GM21390 (cell line): ENCODE results near the gene CD300LF.

ENCODE experiments used
- ATAC-seq: cut with Tn5 transposase; IDR thresholded peaks from one replicate; pipeline ENCODE4 v1.9.1; 2021; ENCODE audit not compliant: unreplicated experiment

Gene CD300LF

DNA sequence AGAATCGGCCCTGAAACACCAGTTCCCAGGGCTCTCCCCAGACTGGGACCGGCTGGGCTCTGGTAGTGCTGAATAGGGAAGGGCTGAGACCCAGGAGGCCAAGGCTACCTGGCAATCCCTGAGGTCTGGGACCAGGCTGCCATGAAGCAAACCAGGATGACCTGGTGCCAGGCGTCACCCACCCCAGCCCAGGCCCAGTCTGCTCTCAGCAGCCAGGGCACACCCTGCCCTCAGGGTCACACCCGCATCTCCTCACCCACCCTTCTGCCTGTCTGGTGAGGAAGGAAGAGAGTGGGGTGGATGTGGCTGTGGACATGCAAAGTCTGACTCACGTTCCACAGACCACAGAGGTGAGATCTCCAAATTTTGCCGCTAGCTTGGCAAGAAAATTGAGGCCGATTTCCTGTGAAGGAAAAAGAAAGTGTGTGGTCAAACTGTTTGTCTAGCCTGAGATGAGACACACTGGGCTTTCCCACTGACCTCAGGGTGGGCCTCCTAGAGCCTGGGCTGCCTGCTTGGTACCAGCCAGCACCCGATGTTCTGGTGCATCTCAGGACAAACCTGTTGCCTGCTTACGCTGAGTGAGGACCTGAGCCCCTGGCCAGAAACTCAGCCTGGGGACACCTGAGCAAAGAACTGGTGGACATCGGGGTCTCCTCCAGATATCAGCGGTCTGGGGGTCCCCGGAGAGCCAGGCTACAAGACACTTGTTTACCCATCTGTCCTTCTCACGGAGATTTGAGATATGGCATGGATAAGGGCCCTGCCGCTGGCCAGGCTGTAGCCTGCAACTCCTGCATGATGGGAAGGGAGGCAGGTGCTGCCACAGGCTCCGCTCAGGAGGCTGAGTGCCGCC is 18.0 kb upstream of the CD300LF start:
- ATAC-seq: no peak

DNA sequence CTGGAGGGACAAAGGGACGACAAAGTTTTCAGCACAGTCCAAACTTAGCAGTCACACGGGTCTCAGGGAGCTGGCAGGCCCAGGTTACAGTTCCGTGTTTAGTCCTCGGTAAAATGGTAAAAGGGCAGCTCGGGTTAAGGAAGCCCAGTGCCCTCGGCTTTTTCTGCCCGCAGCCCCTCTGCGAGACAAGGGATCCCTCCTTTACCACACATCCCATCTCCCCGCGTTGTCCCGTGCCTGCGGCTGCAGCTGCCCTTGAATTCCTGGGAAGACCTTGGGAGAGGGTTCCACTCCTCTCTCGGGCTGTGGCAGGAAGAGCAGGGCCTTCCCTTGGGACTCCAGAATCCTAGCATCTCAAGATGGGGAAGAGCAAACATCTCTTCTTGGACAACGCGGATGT is 17.1 kb upstream of the CD300LF start:
- no peak for ATAC-seq

DNA sequence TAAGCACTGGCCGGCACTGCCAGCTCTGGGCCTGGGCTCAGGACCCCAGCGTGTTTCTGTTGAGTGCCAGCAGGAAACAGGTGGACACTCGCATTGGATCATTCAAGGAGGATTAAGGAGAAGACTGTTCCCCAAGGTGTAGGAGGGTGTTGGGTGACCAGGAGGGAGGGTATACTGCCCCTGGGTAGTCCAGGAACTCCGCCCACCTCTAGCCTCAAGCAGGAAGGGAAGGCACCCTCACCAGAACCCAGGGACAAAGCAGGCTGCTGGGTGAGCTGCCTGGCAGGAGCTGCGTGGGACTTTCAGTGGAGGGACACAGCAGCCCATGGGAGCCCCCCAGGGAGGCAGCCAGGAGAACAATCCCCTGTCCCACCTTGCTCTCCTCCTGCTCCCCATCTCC is 16.6 kb upstream of the CD300LF start:
- ATAC-seq: no peak

DNA sequence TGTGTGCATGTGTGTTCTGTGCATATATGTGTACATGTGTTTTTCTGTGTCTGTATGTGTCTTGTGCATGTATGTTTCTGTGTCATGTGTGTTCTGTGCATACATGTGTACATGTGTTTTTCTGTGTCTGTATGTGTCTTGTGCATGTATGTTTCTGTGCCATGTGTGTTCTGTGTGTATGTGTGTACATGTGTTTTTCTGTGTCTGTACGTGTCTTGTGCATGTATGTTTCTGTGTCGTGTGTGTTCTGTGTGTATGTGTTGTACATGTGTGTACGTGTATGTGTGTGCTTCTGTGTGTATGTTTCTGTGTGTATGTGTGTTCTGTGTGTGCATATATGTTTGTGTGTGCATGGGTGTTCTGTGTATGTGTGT is 16.0 kb upstream of the CD300LF start:
- no peak for ATAC-seq

DNA sequence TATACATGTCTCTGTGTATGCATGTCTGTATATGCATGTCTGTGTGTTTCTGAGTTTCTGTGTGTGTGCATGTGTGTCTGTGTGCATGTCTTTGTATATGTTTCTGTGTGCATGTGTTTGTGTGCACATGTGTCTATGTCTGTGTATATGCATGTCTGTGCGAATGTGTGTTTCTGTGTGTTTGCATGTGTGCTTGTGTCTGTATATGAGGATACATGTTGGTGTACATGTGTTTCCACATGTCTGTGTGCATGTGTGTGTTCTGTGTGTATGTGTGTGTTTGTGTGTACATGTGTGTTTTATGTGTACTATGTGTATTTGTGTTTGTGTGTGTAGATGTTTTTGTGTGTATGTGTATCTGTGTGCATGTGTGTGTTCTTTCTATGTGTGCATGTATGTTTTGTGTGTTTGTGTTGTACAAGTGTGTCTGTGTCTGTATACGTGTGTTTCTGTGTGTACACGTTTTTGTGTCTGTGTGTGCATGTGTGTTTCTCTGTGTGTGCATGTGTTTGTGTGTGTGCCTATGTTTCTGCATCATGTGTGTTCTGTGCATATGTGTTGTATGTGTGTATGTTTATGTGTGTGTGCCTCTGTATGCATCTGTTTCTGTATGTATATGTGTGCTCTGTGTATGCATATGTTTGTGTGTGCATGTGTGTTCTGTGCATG is 15.4 kb upstream of the CD300LF start:
- no peak for ATAC-seq

DNA sequence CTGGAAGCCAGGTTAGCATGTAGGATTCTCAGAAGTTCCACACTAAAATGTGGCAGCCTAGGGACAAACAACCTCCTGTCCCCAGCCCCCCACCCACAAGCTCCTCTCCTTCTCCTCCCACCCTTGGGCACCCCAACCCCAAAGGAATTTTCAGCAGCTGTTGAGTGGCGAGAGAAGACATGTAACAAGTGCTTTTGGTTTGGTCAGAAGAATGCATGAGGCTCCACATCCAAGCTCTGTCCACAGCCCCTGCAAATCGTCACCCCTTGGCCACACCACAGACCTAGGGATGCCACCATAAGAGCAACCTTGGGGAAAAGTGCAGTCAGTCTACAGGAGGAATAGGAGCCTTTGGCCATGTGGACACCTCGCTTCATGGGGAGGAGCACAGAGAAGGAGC is 12.4 kb upstream of the CD300LF start:
- ATAC-seq: no peak

DNA sequence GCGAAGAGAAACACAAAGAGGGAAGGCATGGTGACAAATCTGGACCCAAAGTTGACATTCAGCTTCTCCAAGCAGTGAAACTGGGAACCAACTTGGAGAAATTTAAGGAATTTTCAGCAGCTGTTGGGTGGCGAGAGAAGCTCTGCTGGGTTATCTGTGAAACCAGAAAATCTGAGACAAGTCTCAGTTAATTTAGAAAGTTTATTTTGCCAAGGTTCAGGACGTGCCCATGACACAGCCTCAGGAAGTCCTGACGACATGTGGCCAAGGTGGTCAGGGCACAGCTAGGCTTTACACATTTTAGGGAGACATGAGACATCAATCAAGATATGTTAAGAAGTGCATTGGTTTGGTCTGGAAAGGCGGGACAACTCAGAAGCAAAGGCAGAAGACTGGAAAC is 11.2 kb upstream of the CD300LF start:
- no peak for ATAC-seq

DNA sequence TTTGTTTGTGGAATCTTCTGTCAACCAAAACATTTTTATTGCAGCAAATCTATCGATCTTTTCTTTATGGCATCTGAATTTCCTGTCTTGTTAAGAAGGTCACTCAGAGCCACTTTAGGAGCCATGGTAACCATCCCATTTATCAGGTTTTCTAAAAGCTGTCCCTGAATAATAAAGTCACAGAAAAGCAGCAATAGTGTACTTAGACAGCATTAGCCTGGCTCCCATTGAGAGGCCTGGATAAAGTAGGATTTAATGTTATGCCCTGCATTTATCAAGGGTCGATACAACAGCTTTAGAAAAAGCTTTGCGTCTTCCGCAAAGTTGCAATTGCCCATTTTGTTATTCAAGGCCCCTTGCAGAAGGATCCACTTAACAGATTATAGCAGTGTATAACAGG is 10.1 kb upstream of the CD300LF start:
- no peak for ATAC-seq

DNA sequence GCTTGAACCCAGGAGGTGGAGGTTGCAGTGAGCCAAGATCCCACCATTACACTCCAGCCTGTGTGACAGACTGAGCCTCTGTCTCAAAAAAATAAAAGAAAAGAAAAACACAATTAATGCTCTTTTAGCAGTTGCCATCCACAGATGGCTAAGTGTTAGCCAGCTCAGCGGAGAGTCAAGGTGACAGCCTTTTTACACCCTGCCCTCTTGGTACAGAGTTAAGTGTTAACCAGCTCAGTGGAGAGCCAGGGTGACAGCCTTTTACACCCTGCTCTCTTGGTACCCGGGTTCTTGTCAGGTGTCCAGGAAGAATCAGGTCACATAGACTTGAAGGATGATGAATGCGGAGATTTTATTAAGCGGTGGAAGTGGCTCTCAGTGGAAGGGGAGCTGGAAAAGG is 7.8 kb upstream of the CD300LF start:
- no peak for ATAC-seq

DNA sequence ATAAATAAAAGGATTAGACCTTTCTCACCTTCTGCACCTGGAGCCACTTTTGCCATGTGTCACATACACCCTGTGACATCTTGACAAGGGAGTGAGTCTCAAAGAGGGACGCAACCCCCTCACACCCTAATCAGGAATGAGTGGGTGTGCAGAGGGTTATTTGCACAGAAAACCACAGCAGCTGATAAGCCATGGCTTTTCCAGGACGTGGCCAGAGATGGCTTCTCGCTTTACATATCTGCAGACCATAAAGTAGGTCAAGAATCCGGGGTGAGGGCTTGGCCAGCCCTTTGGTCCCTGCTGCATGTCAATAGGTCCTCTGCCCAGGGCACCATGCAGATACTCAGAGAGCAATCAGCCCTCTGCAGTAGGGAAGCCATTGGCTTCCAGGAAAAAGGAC is 2.4 kb upstream of the CD300LF start:
- no peak for ATAC-seq

DNA sequence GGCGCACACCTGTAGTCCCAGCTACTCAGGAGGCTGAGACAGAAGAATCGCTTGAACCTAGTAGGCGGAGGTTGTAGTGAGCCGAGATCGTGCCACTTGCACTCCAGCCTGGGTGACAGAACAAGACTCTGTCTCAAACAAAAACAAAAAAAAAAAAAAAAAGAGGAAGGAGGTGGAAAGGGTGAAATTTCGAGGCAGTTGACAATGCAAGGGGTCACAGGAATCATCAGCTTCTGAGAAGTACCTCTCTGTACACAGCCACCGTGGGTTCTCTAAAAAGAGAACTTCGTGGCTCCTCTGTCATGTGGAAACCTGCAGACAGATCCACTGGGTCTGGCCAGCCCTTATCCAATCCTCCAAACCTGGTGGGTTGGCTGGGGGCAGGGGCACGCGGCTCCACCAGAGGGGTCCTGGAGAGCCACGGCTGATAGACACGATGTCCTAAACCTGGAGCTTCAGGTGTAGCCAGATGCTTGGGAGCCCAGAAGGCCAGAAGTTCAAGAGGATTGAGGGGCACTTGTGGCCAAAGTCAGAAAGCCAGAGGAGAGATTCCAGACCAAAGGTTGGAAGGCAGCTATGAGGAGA is 540 bp upstream of the CD300LF start:
- no peak for ATAC-seq

DNA sequence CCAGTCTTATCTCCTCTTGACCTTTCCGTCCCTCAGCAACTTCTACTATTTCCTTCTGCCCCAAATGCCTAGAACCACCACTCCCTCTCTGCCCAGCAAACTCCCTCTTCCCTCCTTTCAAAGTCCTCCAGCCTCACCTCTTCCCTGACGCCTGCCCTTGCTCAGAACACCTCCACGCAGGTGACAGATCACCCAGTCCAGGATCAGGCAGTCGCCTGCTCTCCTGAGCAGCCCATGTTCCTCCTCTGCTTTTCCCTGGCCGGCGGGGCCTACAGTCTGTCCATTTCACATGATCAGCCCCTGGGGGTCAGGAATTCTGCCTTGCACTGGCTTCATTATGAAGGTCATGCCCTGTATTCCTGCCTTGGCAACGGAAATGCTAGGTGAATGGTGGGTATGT is 422 bp downstream of the CD300LF start:
- no peak for ATAC-seq

DNA sequence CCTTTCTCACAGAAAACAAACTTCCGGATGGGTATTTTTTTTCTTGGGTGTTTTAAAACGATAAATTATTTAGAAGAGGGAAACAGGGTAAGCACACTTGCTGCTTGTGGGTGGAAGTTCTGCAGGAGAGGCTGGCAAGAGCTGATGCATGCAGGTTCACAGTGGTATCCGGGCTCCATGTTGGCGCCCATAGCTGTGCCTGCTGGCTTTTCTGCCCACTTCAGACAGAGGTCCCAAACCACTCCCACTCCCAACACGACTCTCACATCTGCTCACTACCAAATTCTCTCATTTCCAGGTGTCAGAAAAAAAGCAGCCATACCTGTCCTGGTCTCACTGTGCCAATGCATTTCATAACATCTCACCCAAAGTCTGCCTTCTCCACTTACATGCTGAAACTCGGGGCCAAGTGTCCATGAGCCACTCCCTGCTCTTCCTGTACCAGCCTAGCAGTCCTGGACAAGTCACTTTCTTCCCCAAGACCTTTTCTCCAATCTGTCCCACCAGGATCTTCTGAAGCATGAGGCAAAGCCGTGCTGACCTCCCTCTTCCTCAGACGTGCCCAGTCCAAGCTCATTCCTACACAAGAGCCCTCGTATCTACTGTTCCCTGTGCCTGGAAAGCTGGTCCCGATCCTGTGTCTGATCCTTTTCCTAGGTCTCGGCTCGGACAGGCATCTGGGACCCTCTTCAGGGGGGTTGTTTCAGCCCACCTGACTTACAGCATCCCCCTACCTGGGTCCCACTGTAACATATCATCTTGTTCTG is 1.5 kb downstream of the CD300LF start:
- ATAC-seq: no peak

DNA sequence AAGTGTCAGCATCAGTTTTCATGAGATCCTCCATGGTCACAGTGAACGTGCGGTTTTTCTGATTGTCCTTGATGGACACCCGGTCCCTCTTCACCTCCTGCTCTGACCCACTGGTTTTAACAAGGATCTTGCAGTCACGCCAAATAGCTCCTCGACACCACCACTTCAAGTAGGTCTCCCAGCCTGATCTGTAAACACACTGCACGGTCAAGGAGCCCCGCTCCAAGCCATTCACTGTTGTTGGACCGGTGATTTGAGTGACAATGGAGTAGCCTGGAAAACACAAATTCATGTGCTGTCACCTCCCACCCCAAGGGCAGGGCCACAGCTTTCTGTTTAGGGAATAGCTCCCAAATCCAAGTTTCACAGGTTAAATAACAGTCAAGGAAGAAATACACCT is 8.2 kb downstream of the CD300LF start:
- ATAC-seq: no peak

DNA sequence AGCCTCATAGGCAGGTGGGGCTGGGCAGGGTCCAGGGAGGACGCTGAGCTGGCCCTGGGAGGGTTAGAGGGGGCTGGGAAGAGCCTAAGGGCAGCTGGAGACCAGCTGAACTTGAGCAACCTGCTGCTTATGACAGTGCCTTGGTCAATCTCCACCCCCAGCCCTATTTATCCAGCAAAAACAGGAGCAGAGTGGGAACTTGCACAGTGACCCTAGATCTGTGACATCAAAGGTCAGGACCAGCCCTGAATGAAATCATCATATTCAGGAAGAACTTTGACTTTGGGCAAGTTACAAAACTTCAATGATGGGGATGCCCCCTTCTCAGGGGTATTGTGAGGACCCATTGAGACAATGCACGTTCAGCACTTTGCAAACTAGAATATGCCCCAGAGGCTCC is 9.4 kb downstream of the CD300LF start:
- no peak for ATAC-seq

DNA sequence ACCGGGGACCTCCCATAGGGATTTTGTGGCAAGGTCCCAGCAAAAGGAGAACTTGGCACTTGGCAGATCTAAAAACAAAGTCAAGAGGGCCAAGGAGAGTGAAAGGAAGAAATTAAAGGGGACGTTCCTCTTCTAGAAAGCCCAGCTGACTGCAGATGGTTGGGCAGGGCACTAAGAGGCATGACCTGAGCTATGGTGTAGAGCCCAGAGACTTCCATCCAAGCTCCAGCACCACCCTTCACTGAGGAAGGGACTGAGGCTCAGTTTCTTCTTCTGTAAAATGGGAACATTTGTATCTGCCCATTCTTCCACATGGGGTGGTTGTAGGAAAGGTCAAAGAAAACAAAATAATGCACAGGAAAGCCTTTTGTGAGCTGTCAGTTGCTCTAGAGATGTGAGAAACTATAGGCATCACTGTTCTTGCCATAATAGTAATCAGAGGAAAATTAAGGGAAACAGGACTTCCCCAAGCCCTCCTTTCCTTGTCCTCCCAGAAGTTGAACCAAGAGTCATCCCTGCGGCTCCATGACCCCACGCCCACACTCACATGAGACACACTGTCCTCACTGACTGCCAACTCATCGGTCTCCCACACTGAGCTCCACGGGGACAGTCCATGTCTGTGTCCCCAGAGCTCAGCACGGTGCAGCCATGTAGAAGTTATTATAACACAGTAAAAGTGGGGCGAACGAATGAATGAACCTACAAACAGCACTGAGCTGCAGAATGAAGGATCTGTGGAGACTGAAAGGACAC is 10.4 kb downstream of the CD300LF start:
- ATAC-seq: no peak

DNA sequence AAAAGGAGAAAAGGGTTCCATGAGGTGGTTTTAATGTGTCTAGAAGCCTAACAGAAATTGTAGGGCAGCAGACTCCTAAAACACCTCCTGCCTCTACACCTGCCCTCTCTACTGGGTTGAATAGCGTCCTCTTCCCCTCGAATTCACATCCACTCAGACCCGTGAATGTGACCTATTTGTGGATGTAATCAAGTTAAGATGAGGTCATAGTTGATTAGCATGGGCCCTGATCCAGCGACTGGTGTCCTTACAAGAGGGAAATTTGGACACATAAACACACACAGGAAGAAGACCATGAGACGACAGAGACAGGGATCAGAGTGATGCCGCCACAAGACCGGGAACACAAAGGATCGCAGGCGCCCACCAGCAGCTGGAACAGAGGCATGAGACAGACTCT is 13.5 kb downstream of the CD300LF start:
- ATAC-seq: no peak

DNA sequence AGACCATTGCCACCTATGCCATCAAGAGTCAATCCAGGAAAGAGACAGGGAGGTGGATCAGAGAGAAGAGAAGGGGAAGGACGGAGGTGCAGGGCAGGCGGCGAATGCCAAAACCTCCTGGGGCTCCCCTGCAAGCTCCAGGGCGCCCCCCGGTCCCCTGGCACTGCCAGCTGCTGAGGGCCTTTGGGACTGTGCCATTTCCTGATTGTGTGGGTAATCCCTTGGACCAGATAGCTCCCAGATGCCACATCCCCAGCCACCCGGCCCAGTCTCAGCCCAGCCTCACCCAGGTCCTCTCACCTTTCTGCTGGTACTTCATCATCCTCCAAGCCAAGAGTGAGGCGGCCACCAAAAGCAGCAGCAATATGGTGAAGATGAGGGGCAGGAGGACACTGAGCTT is 14.7 kb downstream of the CD300LF start:
- ATAC-seq: no peak

DNA sequence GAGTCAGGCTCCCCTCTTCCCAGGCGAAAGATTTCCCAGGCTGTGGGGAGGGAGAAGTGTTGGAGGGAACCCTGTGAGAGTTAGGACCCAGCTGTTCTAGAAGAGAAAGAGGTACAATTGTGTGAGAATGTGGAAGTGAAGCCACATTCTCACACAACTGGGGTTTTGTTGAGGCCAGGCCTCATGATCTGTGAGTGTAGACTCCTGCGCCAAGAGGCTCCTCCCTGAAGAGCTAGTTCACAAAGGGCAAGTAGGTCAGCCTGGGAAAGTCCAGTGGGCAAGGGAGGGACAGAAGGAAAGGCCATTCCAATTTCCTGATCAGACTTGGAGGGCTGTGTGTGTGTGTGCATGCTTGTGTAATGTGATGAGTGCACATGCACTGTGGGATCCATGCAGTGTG is 15.2 kb downstream of the CD300LF start:
- ATAC-seq: no peak

DNA sequence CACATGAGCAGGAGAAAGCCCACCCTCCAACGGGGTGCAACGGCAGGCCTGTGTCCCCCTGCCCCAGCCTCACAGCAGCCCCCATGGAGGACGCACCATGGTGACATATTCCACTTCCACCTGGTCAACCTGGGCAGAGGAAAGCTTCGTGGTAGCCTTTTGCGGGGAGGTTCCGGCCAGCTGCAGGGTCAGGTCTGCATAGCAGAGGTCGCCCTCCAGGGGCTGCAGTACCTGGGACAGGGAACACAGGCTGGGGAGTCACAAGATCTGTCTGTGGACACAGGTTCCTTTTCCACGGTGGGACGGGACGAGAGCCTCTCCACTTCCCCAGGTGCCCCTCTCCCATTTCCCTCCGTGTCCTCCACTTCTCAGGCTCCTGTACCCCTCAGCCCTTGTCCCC is 17.1 kb downstream of the CD300LF start:
- ATAC-seq: no peak

DNA sequence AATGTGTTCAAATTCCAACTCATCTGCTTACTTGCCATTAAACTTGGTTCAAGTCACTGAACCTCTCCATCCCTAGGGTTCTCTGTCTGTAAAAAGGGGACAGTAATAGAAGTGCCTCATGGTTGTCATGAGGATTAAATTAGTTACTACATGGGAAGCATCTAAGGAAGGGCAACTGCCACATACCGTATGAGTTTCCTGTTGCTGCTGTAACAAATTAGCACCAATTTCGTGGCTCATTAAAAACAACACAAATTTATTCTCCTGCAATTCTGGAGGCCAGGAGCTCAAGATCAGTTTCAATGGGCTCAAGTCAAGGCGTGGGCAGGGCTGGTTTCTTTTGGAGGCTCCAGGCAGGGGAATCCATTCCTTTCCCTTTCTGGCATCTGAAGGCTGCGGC is 18.6 kb downstream of the CD300LF start:
- ATAC-seq: no peak
